NCI-H1092 (cell line): Measurements from ENCODE around the gene LILRA2.
"Not testable (repeated sequence)": the region's sequence is repeated elsewhere in the genome, so short reads cannot be mapped to it uniquely, and the experiment has no call there.

Source experiments
- DNase-seq: peaks from one replicate; lab custom pipeline; 2025; lab: John Stamatoyannopoulos, UW

Gene LILRA2

DNA sequence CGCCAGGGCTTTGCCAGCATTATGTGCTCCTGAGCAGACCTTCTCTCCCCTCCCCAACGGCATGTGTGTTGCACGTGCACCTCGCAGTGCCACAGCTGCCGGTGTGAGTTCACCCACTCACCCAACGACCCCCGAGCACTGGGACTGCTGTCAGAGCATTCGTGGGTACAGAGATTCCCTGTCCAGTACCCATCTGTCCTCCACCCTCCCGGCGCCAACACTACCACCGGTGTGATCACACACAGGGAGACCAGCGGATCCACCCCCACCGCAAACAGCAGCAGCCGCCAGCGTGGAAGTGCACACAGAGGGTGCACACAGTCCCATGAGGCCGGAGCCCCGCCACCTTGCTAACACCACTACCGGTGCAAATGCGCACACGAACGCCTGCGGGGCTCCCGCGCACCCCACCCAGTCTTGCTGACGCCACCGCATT is 35.8 kb downstream of the LILRA2 start:
- no peak for DNase-seq

GRCh38 chr19:54612428-54612827 is 38.8 kb downstream of the LILRA2 start:
- DNase-seq: no peak

GRCh38 chr19:54614726-54615125 is 41.1 kb downstream of the LILRA2 start:
- DNase-seq: no peak

- no peak for DNase-seq
Observed at GRCh38 chr19:54616057-54616456, 42.5 kb downstream of the LILRA2 start.

DNA sequence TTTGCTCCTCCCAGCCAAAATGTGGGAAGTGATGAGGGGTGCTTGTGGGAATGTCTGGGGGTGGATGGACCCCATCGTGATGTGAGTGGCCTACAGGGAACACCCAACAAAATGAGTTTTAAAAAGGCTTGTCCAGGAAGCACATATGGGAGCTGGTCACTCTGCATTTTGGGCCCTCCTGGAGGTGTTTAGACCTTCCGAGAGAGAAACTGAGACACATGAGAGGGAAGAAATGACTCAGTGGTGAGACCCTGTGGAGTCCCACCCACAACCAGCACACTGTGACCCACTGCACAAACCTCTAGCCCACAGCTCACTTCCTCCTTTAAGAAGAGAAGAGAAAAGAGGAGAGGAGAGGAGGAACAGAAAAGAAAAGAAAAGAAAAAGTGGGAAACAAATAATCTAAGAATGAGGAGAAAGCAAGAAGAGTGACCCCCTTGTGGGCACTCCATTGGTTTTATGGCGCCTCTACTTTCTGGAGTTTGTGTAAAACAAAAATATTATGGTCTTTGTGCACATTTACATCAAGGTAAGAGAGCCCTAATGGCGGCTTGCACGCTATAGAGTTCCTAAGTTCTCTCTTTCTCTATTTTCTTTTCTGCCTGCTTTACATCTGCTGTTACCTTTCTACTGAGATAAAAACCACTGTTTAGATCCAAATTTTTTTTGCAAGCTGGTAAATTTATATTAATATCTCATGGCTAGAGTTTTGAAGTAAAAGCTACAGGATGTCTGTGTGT is 43.4 kb downstream of the LILRA2 start:
- DNase-seq: no peak

DNA sequence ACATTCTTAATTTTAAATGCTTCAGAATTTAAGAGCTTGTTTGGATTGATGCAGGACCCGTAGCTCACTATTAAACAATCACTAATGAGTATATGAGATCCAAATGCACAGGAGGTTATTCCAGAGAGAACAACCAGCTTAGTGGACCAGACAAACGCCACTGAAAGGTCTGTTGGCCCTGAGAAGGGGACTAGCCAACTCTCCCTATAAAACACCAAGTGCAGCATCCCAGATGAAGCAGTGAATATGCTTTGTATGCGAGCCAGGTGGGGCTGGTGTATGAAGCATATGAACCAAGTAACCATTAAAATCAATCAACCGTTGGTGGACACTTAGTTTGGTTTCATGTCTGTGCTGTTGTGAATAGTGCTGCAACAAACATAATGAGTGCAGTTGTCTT is 46.9 kb downstream of the LILRA2 start:
- no peak for DNase-seq

- no peak for DNase-seq
Observed at GRCh38 chr19:54622431-54622830, 48.8 kb downstream of the LILRA2 start.

DNA sequence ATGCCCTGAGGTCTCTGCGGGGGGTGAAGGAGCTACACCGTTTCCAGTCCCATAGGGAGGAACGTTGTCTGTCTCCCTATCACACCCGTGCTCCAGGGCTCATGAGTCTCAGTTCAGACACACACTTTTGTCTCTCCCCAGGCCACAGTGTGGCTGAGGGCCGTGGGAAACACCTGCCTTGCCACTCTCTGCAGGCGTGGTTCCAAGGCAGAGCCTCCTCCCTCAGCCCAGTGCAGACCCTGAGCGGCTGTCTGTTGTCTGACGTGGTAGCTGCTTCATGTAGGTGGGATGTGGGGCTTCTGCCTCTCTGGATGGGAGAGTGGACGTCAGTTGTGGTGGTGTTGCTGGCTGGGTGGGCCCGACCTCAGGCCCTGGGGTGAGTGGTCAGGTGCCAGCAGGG is 50.6 kb downstream of the LILRA2 start:
- not testable (repeated sequence) for DNase-seq

DNA sequence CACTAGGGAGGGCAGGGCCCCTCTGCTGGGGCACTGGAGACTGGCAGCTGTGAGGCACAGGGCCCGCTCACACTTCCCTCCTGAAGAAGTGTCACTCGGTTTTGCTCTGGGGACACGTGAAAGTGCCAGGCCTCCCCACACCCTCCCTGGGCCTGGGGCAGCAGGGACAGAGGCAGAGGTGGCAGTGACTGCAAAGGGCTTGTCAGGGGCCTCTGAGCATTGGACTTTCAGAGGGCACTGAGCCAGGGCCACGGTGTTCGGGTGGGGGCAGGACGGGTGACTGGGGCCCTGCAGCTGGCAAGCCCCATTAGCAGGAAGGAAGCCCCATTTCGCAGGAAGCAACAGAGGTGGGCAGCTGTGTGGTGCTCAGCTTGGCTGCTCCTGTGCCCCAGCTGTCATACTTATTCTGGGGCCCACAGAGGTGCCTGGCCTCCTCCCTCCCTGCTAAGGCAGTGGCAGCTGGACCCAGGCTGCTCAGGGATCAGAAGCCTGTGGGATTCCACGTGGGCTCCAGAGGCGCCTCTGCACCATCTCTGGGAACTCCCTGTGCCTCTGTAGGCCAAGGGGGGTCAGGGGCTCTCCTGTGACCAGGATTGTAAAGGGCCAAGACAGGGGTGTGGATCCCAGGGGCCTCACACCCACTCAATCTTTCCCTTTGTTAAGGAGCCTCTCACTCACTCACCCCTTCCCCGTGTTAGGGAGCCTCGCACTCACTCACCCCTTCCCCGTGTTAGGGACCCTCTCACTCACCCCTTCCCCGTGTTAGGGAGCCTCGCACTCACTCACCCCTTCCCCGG is 51.5 kb downstream of the LILRA2 start:
- not testable (repeated sequence) for DNase-seq

- no peak for DNase-seq
Observed at GRCh38 chr19:54626757-54627156, 53.2 kb downstream of the LILRA2 start.

GRCh38 chr19:54627912-54628311 is 54.3 kb downstream of the LILRA2 start:
- not testable (repeated sequence) for DNase-seq

DNA sequence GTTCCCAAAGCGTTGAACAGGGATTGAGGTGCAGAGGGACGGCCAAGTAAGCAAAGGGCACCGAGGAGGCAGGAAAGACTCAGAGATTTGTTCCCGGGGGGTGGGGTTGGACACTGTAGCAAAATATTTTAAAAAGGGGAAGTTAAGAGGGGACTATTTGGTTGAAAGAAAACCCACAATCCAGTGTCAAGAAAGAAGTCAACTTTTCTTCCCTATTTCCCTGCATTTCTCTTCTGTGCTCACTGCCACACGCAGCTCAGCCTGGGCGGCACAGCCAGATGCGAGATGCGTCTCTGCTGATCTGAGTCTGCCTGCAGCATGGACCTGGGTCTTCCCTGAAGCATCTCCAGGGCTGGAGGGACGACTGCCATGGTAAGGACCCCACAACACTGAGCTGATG is 56.7 kb downstream of the LILRA2 start, which contains the start of gene LILRB1:
LILRB1 (plus strand) TSS at position 223 of the 400 bp plus-strand sequence. CDS start 590 bp downstream, outside the sequence.
- not testable (repeated sequence) for DNase-seq

DNA sequence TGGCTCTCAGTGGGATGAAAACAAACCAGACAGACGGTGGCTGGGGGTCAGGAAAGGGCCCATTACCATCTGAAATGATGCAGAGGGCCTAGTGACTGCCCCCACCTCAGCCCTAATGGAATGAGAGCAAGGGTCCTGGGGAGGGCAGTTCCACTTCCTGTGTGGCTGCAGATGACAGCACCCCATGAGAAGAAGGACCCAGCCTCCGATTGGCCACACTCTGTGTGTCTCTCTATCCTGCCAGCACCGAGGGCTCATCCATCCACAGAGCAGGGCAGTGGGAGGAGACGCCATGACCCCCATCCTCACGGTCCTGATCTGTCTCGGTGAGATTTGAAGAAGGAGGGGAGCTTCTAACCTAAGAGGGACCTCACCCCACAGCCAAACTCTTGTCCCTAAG is 57.2 kb downstream of the LILRA2 start:
- no peak for DNase-seq

DNA sequence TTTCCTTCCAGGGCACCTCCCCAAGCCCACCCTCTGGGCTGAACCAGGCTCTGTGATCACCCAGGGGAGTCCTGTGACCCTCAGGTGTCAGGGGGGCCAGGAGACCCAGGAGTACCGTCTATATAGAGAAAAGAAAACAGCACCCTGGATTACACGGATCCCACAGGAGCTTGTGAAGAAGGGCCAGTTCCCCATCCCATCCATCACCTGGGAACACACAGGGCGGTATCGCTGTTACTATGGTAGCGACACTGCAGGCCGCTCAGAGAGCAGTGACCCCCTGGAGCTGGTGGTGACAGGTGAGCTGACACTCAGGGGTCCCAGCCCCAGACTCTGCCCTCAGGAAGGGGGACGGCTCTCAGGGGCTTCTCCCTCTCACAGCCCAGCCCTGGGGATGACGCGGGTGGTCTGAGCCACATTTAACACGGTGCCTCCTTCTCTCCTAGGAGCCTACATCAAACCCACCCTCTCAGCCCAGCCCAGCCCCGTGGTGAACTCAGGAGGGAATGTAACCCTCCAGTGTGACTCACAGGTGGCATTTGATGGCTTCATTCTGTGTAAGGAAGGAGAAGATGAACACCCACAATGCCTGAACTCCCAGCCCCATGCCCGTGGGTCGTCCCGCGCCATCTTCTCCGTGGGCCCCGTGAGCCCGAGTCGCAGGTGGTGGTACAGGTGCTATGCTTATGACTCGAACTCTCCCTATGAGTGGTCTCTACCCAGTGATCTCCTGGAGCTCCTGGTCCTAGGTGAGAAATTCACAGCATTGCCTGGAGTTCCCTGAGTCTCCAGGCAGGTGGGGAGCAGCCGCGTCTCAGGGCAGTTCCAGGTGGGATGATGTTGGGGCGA is 58.1 kb downstream of the LILRA2 start:
- DNase-seq: not testable (repeated sequence)

- not testable (repeated sequence) for DNase-seq
Observed at GRCh38 chr19:54632517-54632916, 58.9 kb downstream of the LILRA2 start.

- no peak for DNase-seq
Observed at GRCh38 chr19:54633401-54633800, 59.8 kb downstream of the LILRA2 start.

GRCh38 chr19:54636081-54636480 is 62.5 kb downstream of the LILRA2 start:
- DNase-seq: not testable (repeated sequence)

DNA sequence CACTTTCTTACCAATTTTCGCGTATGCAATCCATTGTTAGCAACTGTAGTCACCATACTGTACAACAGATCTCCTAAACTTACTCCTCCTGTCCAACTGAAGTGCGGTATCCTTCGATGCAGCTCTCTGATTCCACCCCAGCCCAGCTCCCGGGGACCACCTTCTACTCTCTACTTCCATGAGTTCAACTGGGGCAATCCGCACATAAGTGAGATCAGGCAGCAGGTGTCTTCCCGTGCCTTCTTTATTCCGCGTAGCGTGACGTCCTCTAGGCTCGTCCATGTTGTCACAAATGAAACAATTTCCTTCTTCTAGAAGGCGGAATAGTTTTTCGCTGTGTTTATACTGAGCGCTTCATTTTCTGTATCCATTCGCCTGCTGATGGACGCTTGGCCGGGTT is 65.1 kb downstream of the LILRA2 start:
- DNase-seq: no peak
